GM21529 (cell line): ENCODE results near the gene RREB1.
"Not testable (repeated sequence)": the region's sequence is repeated elsewhere in the genome, so short reads cannot be mapped to it uniquely, and the experiment has no call there.

Source experiments
- ATAC-seq: cut with Tn5 transposase; IDR thresholded peaks from one replicate; pipeline ENCODE4 v1.9.1; 2021; ENCODE audit not compliant: unreplicated experiment

RREB1 gene

GRCh38 chr6:7142228-7142801, 34.6 kb downstream of the RREB1 start:
- no peak for ATAC-seq

GRCh38 chr6:7142918-7143475, 35.2 kb downstream of the RREB1 start:
- no peak for ATAC-seq

- no peak for ATAC-seq
These were observed 35.8 kb downstream of the RREB1 start for GRCh38 chr6:7143476-7143974.

- ATAC-seq, result no peak
These were observed 37.3 kb downstream of the RREB1 start for GRCh38 chr6:7144872-7145584.

- ATAC-seq, result no peak
These were observed 37.8 kb downstream of the RREB1 start for GRCh38 chr6:7145585-7145884.

- peak; percentile 53 for ATAC-seq
These were observed 38.4 kb downstream of the RREB1 start for GRCh38 chr6:7145885-7146828.

GRCh38 chr6:7147051-7147671, 39.4 kb downstream of the RREB1 start:
- ATAC-seq, result no peak

- no peak for ATAC-seq
These were observed 40.5 kb downstream of the RREB1 start for GRCh38 chr6:7148100-7148822.

- no peak for ATAC-seq
These were observed 42.8 kb downstream of the RREB1 start for GRCh38 chr6:7150381-7151064.

GRCh38 chr6:7151381-7151780, 43.6 kb downstream of the RREB1 start:
- ATAC-seq, result no peak

GRCh38 chr6:7152462-7152861, 44.7 kb downstream of the RREB1 start:
- no peak for ATAC-seq

- ATAC-seq, result no peak
These were observed 46.0 kb downstream of the RREB1 start for GRCh38 chr6:7153789-7154188.

- ATAC-seq, result peak; percentile 70
These were observed 46.8 kb downstream of the RREB1 start for GRCh38 chr6:7154341-7155139.

GRCh38 chr6:7155871-7156579, 48.3 kb downstream of the RREB1 start:
- ATAC-seq, result peak; percentile 53

- no peak for ATAC-seq
These were observed 49.0 kb downstream of the RREB1 start for GRCh38 chr6:7156643-7157278.

- not testable (repeated sequence) for ATAC-seq
These were observed 49.5 kb downstream of the RREB1 start for GRCh38 chr6:7157307-7157706.

- no peak for ATAC-seq
These were observed 50.2 kb downstream of the RREB1 start for GRCh38 chr6:7157752-7158616.
